ENCODE data around the gene PRKAG2.

- TF ChIP-seq CTCF (IDR thresholded peaks at IDR 0.05): no peak
- no peak for TF ChIP-seq POLR2AphosphoS5 (IDR thresholded peaks at IDR 0.05)
- TF ChIP-seq POLR2A (IDR thresholded peaks at IDR 0.05): no peak
- no peak for TF ChIP-seq EP300 (IDR thresholded peaks at IDR 0.05)
Observed at GRCh38 chr7:151865070-151865670, 11.7 kb downstream of the PRKAG2 start.
